HCT116 (cell line): ENCODE measurements around the gene OGDHL.

ENCODE experiments used
- CBX3 ChIP-seq: IDR thresholded peaks from 2 replicates; pipeline ENCODE4 v1.6.1; 2012; ENCODE audit warnings: low read depth
- EZH2phosphoT487 ChIP-seq: fragments of 200-600 bp; IDR thresholded peaks from 2 replicates; pipeline ENCODE4 v1.6.1; 2018; ENCODE audit warnings: antibody characterized with exemption, borderline replicate concordance
- POLR2AphosphoS5 ChIP-seq: IDR thresholded peaks from 2 replicates; pipeline ENCODE4 v1.6.1; 2011; ENCODE audit warnings: mild to moderate bottlenecking, low read depth, low read length, moderate library complexity
- RAD21 ChIP-seq: IDR thresholded peaks from 2 replicates; pipeline ENCODE4 v1.6.1; 2012; ENCODE audit warnings: low read depth, mild to moderate bottlenecking
- SRF ChIP-seq: IDR thresholded peaks from 2 replicates; pipeline ENCODE4 v1.6.1; 2012; ENCODE audit warnings: low read depth
- YY1 ChIP-seq: IDR thresholded peaks from 2 replicates; pipeline ENCODE4 v1.6.1; 2011; ENCODE audit warnings: low read length, low read depth, moderate library complexity, mild to moderate bottlenecking; ENCODE audit not compliant: insufficient replicate concordance; ENCODE audit errors: extremely low read depth
- ZBTB33 ChIP-seq: IDR thresholded peaks from 2 replicates; pipeline ENCODE4 v1.6.1; 2011; ENCODE audit warnings: mild to moderate bottlenecking, low read length, moderate library complexity; ENCODE audit not compliant: insufficient replicate concordance; ENCODE audit errors: extremely low read depth
- ZNF274 ChIP-seq: fragments of 200-500 bp; sonication (Bioruptor generic); IDR thresholded peaks from 2 replicates; pipeline ENCODE4 v1.6.1; 2014; ENCODE audit warnings: mild to moderate bottlenecking, low read depth, low read length, inconsistent platforms
- TF ChIP-seq, protein P1 (sequence below), 3 experiments: fragments of 200-600 bp in 1 of 3; sonication (generic) in 1 of 3; IDR thresholded peaks in 2 of 3; conservative IDR thresholded peaks in 1 of 3; 2 replicates each; pipeline ENCODE4 v1.5.1; 2012 to 2017; ENCODE audit warnings: low read depth in 2 of 3, low read length in 2 of 3, antibody characterized with exemption in 1 of 3, borderline replicate concordance in 1 of 3, control low read depth in 1 of 3, mild to moderate bottlenecking in 1 of 3, mixed read lengths in 1 of 3, mixed run types in 1 of 3, moderate library complexity in 1 of 3; ENCODE audit not compliant: insufficient read depth in 1 of 3
- TF ChIP-seq, protein P2 (sequence below): IDR thresholded peaks from 2 replicates; pipeline ENCODE4 v1.6.1; 2012; ENCODE audit warnings: low read depth

DNA sequence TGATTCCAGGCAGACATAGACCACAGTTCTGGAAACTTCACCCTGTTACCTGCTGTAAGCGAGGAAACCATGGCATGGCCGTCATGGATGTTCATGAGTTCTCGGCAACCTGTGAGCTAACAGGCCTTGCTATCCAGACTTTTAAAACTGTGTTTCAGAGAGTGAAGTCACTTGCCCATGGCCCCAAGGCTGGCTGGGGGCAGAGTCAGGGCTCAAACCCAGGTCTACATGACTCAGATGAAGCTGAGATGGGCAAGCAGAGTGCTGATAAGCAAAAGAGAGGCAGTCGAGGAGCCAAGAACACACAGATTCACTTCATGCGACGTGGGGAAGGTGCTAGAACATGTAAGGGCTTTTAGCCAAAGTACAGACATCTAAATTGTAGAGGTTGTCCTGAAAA is 51.2 kb downstream of the OGDHL start:
- TF ChIP-seq, protein P1, sequence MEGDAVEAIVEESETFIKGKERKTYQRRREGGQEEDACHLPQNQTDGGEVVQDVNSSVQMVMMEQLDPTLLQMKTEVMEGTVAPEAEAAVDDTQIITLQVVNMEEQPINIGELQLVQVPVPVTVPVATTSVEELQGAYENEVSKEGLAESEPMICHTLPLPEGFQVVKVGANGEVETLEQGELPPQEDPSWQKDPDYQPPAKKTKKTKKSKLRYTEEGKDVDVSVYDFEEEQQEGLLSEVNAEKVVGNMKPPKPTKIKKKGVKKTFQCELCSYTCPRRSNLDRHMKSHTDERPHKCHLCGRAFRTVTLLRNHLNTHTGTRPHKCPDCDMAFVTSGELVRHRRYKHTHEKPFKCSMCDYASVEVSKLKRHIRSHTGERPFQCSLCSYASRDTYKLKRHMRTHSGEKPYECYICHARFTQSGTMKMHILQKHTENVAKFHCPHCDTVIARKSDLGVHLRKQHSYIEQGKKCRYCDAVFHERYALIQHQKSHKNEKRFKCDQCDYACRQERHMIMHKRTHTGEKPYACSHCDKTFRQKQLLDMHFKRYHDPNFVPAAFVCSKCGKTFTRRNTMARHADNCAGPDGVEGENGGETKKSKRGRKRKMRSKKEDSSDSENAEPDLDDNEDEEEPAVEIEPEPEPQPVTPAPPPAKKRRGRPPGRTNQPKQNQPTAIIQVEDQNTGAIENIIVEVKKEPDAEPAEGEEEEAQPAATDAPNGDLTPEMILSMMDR (IDR thresholded peaks at IDR 0.05 in 2 of 3, conservative IDR thresholded peaks at IDR 0.05 in 1 of 3; ENCODE audit: borderline replicate concordance in 1 of 3, insufficient read depth in 1 of 3, low read depth in 2 of 3, low read length in 2 of 3) = no peak
- TF ChIP-seq YY1 (no peak), POLR2AphosphoS5 (no peak), RAD21 (no peak), ZBTB33 (no peak), CBX3 (no peak), ZNF274 (no peak), SRF (no peak), EZH2phosphoT487 (no peak)
- TF ChIP-seq, protein P2, sequence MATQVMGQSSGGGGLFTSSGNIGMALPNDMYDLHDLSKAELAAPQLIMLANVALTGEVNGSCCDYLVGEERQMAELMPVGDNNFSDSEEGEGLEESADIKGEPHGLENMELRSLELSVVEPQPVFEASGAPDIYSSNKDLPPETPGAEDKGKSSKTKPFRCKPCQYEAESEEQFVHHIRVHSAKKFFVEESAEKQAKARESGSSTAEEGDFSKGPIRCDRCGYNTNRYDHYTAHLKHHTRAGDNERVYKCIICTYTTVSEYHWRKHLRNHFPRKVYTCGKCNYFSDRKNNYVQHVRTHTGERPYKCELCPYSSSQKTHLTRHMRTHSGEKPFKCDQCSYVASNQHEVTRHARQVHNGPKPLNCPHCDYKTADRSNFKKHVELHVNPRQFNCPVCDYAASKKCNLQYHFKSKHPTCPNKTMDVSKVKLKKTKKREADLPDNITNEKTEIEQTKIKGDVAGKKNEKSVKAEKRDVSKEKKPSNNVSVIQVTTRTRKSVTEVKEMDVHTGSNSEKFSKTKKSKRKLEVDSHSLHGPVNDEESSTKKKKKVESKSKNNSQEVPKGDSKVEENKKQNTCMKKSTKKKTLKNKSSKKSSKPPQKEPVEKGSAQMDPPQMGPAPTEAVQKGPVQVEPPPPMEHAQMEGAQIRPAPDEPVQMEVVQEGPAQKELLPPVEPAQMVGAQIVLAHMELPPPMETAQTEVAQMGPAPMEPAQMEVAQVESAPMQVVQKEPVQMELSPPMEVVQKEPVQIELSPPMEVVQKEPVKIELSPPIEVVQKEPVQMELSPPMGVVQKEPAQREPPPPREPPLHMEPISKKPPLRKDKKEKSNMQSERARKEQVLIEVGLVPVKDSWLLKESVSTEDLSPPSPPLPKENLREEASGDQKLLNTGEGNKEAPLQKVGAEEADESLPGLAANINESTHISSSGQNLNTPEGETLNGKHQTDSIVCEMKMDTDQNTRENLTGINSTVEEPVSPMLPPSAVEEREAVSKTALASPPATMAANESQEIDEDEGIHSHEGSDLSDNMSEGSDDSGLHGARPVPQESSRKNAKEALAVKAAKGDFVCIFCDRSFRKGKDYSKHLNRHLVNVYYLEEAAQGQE = no peak
